Activated T-helper 1 cell treated with Interleukin-2 at 50 U/mL for 16 hours (primary cell): ENCODE results near the gene ANP32A.
"Not testable (repeated sequence)": the region's sequence is repeated elsewhere in the genome, so short reads cannot be mapped to it uniquely, and the experiment has no call there.

Source experiments
- DNase-seq: peaks from one replicate; pipeline ENCODE4 v3.0.0-alpha.2; 2020; ENCODE audit warnings: low read depth

Gene ANP32A

DNA sequence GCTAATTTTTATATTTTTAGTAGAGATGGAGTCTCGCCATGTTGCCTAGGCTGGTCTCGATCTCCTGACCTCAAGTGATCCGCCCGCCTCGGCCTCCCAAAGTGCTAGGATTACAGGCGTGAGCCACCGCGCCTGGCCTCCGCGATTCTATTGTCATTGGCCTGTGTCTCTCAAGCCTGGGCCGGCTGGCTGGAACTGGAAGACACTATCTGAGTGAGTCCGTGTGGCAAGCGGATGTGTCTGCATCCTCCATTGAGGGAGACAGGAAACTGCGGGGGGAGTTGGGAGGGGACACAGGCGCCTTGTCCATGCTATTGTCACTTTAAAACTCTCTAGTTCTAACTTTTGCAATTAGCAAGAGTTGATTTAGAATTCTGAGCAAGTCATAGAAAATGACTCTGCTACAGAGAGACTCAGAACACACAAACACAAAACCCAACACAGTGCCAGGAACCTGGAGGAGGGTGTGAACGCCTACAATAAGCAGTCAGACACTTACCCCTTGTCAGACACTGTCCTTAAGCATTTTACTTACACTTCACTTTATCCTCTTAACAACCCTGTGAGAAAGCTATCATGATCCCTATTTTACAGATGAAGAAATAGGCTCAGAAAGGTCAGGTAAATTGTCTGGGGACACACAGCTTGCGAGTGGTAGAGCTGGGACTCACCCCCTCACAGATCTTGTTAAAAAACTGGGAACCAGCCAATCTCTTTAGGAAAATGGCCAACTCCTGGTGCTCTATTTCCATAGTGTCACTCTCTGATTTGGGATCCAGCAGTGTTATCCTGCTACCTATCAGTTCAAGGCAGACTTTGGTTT, 38.7 kb downstream of the ANP32A start:
- DNase-seq = peak; percentile 5

DNA sequence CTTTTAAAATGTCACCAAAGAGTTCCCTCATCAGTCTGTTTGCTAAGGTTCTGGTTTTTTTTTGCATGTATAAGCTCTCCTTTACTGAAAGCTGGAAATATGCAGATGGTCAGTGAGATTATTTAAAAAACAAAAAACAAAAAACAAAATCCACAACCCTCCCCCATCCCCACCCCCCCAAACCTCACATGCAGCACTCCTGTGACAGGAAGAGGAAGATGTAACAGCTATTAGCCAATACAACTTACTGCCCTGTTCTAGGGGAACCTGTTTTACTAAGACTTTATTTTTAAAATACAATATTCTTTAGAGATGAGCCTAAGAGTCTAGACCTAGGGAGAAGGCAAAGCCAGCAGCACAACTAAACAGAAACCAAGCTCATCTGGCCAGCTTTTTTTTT, 39.5 kb downstream of the ANP32A start:
- DNase-seq = no peak

- DNase-seq = no peak
Observed at GRCh38 chr15:68778876-68779275, 41.8 kb downstream of the ANP32A start.

DNA sequence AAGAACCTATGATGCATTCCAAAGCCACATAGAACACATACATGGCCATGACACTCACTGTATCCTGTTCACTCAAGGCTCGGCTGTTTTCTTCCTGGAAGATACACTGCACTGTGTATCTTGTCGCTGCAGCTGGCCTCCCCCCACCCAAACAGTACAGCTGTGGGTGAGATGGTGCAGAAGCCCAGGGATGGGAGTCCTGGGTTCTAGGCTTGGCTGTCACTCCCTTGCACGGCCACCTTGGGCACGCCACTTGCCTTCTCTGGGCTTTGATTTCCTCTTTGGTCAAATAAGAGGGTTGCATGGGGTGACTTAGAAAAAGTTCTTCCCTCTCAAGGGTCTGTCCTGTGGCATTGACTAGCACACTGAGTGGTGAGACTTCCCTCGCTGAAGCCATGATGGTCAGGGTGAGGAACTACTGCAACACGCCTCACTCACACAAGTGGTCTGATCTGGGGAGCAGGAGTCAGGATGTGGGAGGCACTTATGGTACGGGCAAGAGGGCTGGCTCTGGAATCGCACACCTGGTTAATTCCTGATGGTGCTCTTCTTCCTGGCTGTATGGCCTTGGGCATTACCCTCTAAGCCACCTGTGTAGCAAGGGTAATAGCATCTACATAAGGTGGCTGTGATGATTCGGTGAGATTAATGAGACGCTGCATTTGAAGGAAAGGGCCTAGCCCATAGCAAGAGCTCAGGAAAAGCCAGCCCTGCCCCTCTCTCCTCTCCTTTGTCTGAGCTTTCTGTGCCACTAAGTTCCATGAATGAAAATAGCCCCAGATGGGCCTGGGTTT, 44.0 kb downstream of the ANP32A start:
- DNase-seq = no peak

DNA sequence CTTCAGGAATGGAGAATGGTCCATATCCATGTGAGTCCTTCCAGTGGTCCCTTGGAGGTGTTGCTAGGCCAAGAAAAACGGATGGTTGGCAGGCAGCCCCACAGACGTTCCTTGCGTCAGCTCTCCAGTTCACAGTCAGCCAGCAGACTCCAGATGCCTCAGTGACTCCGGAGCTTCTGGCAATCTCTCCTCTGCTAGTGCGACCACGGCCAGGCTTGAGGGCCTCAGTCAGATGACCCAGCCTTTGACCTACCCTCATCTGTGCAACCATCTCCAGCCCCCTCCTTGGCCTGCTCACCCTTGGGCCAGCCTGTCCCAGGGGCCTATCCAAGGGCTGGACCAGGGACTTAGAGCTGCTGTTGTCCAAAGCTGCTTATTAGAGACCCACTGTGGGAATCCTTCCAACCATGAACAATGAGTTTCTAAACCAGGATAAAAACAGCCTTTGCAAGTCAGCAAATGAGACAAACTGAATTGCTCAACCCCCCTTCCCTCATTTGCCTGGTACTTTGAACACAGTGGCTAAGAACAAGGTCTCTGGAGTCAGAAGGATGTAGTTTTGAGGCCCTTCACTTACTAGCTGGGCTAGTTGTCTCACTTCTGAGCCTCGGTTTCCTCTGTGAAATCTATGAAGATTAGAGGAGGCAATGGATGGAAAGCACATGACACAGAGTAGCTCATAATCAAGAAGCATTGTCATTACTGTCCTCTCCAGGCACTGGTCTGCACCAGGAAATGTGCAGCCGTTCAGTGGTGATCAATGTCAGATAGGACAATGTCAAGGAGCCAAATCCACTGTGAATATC, 44.8 kb downstream of the ANP32A start:
- no peak for DNase-seq

GRCh38 chr15:68775236-68775577, 45.5 kb downstream of the ANP32A start:
- DNase-seq = no peak

DNA sequence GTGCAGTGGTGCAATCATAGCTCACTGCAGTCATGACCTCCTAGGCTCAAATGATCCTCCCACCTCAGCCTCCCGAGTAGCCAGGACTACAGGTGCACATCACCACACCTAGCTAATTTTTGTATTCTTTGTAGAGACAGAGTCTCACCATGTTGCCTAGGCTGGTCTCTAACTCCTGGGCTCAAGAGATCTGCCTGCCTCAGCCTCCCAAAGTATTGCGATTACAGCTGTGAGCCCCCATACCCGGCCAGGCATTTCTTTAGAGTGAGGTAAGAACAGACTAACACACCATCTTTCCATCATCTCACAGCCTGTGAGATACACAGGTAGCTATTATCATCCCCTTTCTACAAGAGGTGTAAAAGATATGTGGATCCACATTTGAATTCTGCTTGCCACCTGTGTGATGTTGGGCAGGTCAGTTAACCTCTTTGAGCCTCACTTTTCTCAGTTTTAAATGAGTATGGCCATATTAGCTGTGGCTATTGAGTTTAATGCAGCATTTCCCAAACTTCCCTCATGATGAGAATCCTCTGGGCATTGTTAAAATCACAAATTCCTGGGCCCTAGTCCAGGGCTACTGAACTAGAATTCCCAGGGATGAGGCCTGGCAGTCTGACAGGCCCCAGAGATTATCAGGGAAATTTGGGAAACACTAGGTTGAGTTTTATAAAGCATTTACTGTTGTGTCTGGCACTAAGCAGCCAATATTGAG, 46.0 kb downstream of the ANP32A start:
- DNase-seq = no peak

DNA sequence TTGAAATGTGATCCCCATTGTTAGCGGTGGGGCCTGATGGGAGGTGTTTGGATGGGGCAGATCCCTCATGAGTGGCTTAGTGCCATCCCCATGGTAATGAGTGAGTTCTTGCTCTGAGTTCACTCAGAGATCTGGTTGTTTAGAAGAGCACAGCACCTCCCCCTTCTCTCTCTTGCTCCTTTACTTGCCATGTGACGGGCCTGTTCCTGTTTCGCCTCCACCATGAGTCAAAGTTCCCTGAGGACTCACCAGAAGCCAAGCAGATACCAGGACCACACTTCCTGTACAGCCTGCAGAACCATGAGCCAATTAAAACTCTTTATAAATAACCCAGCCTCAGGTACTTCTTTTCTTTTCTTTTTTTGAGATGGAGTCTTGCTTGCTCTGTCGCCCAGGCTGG, 46.6 kb downstream of the ANP32A start:
- DNase-seq = no peak

GRCh38 chr15:68773036-68773435, 47.7 kb downstream of the ANP32A start:
- DNase-seq = no peak

DNA sequence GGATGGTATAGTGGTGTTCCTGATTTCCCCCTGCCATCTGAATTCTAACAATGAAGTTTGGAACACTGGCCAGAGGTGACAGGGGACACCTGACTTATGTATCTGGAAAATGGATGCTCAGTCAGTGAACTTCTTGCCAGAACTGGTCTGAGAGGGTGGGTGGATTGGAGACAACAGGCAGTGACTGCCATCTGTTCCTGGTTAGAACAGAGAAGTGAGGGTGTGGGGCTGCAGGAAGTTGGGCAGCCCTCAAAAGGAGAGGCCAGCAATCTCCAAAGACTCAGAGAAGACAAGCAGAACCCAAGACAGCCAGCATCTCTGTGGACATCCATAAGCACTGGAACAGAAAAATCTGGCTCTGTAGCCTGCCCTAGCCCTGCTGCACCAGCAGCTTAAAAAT, 50.5 kb downstream of the ANP32A start:
- DNase-seq = no peak

DNA sequence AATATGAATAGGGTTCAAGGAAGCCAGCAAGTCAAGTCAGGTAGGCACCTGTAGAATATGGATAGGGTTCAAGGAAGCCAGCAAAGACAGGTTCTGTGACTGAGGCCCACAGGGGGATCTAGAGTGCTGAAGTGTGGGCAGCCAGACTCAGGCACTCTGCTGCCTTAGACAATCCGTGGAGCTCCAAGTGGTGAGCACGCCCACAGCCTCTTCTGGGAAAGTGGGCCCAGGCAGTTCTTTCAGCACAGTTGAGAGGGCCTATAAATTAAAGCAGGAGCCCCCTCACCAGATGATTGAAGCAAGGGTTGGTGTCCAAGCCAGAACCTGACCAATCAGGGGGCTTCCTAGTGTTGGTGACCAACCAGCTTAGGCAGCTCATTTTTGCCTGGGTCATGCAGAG, 51.0 kb downstream of the ANP32A start:
- no peak for DNase-seq

DNA sequence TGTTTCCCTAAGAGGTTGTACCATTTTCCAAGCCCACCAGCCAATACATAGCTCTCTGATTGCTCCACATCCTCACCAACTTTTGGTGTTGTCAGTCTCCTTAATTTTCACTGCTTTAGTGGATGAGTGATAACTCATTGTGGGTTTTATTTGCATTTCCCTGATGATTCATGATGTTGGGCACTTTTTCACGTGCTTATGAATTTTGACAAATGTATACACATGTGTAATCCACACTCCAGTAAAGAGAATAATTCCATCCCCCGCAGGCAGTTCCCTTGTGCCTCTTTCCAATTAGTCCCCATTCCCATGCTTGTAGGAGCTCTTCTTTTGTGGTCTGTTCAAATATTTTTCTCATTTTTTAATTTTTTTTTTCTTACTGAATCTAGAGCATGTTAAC, 52.4 kb downstream of the ANP32A start:
- no peak for DNase-seq

GRCh38 chr15:68767833-68768232, 52.9 kb downstream of the ANP32A start:
- no peak for DNase-seq

DNA sequence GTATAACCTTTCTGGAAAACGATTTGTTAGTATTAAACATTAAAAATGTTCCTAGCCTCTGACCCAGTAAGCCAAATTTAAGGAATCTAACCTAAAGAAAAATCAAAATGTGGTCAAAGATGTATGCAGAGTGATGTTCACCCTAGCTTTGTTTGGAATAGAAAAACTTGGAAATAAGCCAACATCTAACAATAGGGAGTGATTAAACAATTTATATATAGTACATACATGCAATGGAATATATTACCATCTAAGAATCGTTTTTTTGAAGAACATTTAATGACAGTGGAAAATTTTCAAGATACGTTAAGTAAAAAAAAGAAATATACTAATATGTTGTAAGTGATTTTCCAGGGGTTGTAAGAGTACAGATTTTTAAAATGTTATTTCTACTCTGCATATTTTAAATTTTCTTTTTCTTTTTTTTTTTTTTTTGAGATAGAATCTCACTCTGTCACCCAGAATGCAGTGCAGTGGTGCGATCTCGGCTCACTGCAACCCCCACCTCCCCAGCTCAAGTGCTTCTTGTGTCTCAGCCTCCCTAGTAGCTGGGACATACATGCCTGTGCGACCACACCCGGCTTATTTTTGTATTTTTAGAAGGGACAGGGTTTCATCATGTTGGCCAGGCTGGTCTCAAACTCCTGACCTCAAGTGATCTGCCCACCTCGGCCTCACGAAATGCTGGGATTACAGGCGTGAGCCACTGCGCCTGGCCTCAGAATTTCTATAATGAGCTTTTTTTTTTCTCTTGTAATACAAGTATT, 54.9 kb downstream of the ANP32A start:
- DNase-seq = no peak

- DNase-seq = no peak
Observed at GRCh38 chr15:68764090-68764489, 56.6 kb downstream of the ANP32A start.

GRCh38 chr15:68763063-68763462, 57.6 kb downstream of the ANP32A start:
- DNase-seq = no peak

DNA sequence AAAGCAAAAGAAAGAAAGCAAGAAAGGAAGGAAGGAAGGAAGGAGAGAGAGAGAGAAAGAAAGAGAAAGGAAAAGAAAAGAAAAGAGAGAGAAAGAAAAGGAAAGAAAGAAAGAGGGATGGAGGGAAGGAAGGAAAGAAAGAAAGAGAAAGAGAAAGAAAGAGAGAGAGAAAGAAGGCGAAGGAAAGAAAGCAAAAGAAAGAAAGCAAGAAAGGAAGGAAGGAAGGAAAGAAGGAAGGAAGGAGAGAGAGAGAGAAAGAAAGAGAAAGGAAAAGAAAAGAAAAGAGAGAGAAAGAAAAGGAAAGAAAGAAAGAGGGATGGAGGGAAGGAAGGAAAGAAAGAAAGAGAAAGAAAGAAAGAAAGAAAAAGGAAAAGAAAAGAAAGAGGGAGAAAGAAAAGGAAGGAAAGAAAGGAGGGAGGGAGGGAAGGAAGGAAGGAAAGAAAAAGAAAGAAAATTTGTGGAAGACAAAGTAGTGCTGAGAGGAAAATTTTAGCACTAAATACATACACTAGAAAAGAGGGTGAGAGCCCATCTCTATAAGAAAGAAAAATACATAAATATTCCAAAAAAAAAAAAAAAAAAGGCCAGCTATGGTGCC, 60.6 kb downstream of the ANP32A start:
- not testable (repeated sequence) for DNase-seq

DNA sequence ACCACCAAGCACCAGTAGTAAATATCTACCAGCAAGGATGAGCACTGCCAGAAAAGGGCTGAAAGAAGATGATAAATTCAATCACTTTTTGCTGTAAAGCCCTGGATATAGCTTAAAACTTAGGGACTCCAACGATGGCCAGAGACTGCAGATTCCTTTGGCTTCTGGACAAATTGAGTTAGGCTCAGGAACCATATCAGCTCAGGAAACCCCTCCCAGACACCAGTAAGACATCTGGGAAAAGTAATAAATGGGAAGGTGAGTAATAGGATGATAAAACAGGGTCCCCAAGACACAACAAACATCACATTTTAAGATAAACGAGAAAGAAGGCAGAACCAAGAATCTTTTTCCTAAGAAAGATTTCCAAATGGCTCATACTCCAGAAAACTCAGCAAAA, 65.0 kb downstream of the ANP32A start:
- no peak for DNase-seq

GRCh38 chr15:68751622-68752021, 69.1 kb downstream of the ANP32A start:
- DNase-seq = no peak

DNA sequence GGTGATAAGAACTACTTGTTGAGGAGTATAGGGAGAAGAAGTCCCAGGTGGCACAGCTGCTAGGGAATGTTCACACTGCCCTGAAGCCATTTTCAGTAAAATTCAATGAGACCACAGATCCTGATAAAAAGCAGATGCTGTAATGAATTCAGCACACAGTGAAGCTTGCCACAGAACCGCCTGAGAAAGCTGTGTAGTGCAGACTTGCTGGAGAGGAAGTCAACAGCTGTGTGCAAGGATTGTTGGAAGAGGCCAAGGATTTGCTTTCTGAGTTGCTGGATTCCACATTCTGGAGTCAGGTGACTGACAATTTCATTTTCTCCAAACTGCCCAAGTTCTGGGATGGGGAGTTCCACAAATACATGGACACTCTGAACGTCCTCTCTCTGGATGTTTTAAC, 70.9 kb downstream of the ANP32A start:
- no peak for DNase-seq

DNA sequence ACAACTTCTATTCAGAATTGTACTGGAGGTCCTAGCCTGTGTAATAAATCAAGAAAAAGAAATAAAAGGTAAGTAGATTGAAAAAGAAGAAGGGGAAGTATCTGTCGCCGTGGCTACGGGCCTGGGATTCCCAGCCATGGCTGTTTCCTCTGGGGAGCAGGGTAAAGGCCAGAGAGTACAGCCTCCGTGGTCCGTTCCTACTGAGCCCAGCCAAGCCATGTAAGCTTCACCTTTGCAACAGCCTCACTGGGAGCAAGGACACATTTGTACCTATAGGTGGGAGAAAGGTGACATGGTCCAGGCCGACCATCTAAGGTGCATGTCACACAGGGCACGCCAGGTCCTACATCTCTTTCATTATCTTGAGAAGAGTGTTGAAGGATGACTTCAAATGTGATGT, 71.3 kb downstream of the ANP32A start:
- no peak for DNase-seq
